Trophoblast cell (in vitro differentiated cells and primary cell): ENCODE data around the gene NDUFAF3.

Experiments used
- DNase-seq, 2 donors: peaks; one replicate each; pipeline ENCODE4 v3.0.0-alpha.2; 2016
- H2AFZ ChIP-seq: 2 replicates; pipeline ENCODE4 v1.6.1; 2013; ENCODE audit warnings: low read length, moderate library complexity, mild to moderate bottlenecking; ENCODE audit not compliant: insufficient read depth, poor library complexity
- H2AK5ac ChIP-seq: 2 replicates; pipeline ENCODE4 v1.6.1; 2013; ENCODE audit warnings: mild to moderate bottlenecking, low read length
- H2BK120ac ChIP-seq: 2 replicates; pipeline ENCODE4 v1.6.1; 2013; ENCODE audit warnings: low read length, mild to moderate bottlenecking, moderate library complexity; ENCODE audit not compliant: insufficient read depth, poor library complexity
- H2BK12ac ChIP-seq: 2 replicates; pipeline ENCODE4 v1.6.1; 2013; ENCODE audit warnings: mild to moderate bottlenecking, low read length, moderate library complexity
- H2BK5ac ChIP-seq: 2 replicates; pipeline ENCODE4 v1.6.1; 2013; ENCODE audit warnings: low read length, low read depth, moderate library complexity, mild to moderate bottlenecking; ENCODE audit not compliant: poor library complexity
- H3K14ac ChIP-seq: 2 replicates; pipeline ENCODE4 v1.6.1; 2013; ENCODE audit warnings: mild to moderate bottlenecking, low read length
- H3K18ac ChIP-seq: 2 replicates; pipeline ENCODE4 v1.6.1; 2013; ENCODE audit warnings: mild to moderate bottlenecking, low read length
- H3K23ac ChIP-seq: 2 replicates; pipeline ENCODE4 v1.6.1; 2013; ENCODE audit warnings: low read length
- H3K27ac ChIP-seq: 2 replicates; pipeline ENCODE4 v1.5.1; 2013; ENCODE audit warnings: low read depth, mild to moderate bottlenecking, inconsistent platforms, low read length, moderate library complexity
- H3K27me3 ChIP-seq: 2 replicates; pipeline ENCODE4 v1.6.1; 2013; ENCODE audit warnings: inconsistent platforms, mild to moderate bottlenecking, low read length, moderate library complexity; ENCODE audit not compliant: insufficient read depth
- H3K36me3 ChIP-seq, 2 experiments: 1 replicate in 1 of 2; 2 replicates in 1 of 2; pipeline ENCODE4 v1.6.1; 2013; ENCODE audit warnings: low read length in 2 of 2, mild to moderate bottlenecking in 2 of 2, moderate library complexity in 1 of 2; ENCODE audit not compliant: insufficient read depth in 2 of 2, control insufficient read depth in 1 of 2
- H3K4ac ChIP-seq: 2 replicates; pipeline ENCODE4 v1.6.1; 2013; ENCODE audit warnings: low read depth, mild to moderate bottlenecking, low read length, moderate library complexity
- H3K4me1 ChIP-seq, 2 experiments: 1 replicate in 1 of 2; 2 replicates in 1 of 2; pipeline ENCODE4 v1.6.1; 2013; ENCODE audit warnings: low read length in 2 of 2, mild to moderate bottlenecking in 2 of 2, moderate library complexity in 1 of 2; ENCODE audit not compliant: insufficient read depth in 2 of 2, control insufficient read depth in 1 of 2
- H3K4me2 ChIP-seq: 2 replicates; pipeline ENCODE4 v1.6.1; 2013; ENCODE audit warnings: inconsistent platforms, mild to moderate bottlenecking, low read length, moderate library complexity
- H3K4me3 ChIP-seq: 2 replicates; pipeline ENCODE4 v1.5.1; 2013; ENCODE audit warnings: mild to moderate bottlenecking, low read depth, low read length, inconsistent platforms
- H3K79me1 ChIP-seq: one replicate; pipeline ENCODE4 v1.6.1; 2013; ENCODE audit warnings: low read length
- H3K79me2 ChIP-seq: 2 replicates; pipeline ENCODE4 v1.6.1; 2013; ENCODE audit warnings: low read length, mild to moderate bottlenecking; ENCODE audit not compliant: control insufficient read depth, insufficient read depth, poor library complexity
- H3K9ac ChIP-seq: 2 replicates; pipeline ENCODE4 v1.6.1; 2013; ENCODE audit warnings: mild to moderate bottlenecking, low read length
- H3K9me3 ChIP-seq: 2 replicates; pipeline ENCODE4 v1.6.1; 2013; ENCODE audit warnings: low read depth, mild to moderate bottlenecking, control low read depth, inconsistent platforms, low read length; ENCODE audit not compliant: insufficient read depth
- H4K12ac ChIP-seq: 2 replicates; pipeline ENCODE4 v1.6.1; 2013; ENCODE audit warnings: low read depth, mild to moderate bottlenecking, low read length, moderate library complexity
- H4K8ac ChIP-seq: 2 replicates; pipeline ENCODE4 v1.6.1; 2013; ENCODE audit warnings: low read depth, mild to moderate bottlenecking, low read length, moderate library complexity
- H4K91ac ChIP-seq: one replicate; pipeline ENCODE4 v1.6.1; 2013; ENCODE audit warnings: low read depth, mild to moderate bottlenecking, low read length, moderate library complexity
- WGBS: extraction: QIAGEN DNeasy Blood & Tissue Kit; methylation state at CpG from one replicate; pipeline ENCODE4 v1.1.7; 2013; ENCODE audit warnings: missing lambda C conversion rate; ENCODE audit not compliant: insufficient read length, insufficient coverage; ENCODE audit errors: extremely low coverage; 5-methylcytosine and 5-hydroxymethylcytosine counted together

NDUFAF3 gene

GRCh38 chr3:48997102-48997635, 24.8 kb upstream of the NDUFAF3 start:
- Histone ChIP-seq H3K27ac (no peak overlapping the region), H4K8ac (no peak overlapping the region), H3K4me1 (no peaks in the 10 kb centered on the region), H3K9ac (no peak overlapping the region), H2BK12ac (no peak overlapping the region), H3K18ac (no peak overlapping the region), H4K91ac (no peak overlapping the region), H3K79me1 (no peaks in the 10 kb centered on the region), H3K4me2 (no peak overlapping the region), H4K12ac (no peak overlapping the region), H3K14ac (no peak overlapping the region), H3K4ac (no peak overlapping the region), H2AK5ac (no peak overlapping the region), H3K36me3 (peaks cover 0 to 2% of the 10 kb centered on the region in 2 experiments), H3K9me3 (no peaks in the 10 kb centered on the region), H3K4me3 (no peak overlapping the region), H3K23ac (no peak overlapping the region), H2BK120ac (no peak overlapping the region), H3K79me2 (no peaks in the 10 kb centered on the region), H2BK5ac (no peak overlapping the region), H3K27me3 (no peaks in the 10 kb centered on the region), H2AFZ (no peak overlapping the region)
- no peak for DNase-seq
- WGBS: no CpG with 5 or more reads among the region's 8 CpGs

GRCh38 chr3:48997714-48998637, 23.9 kb upstream of the NDUFAF3 start:
- Histone ChIP-seq H3K18ac (no peak overlapping the region), H3K4ac (no peak overlapping the region), H2BK5ac (no peak overlapping the region), H3K4me3 (no peak overlapping the region), H3K4me1 (no peaks in the 10 kb centered on the region), H3K9ac (no peak overlapping the region), H3K79me2 (no peaks in the 10 kb centered on the region), H4K12ac (no peak overlapping the region), H4K8ac (no peak overlapping the region), H2AK5ac (no peak overlapping the region), H3K27ac (no peak overlapping the region), H3K36me3 (peaks cover 0 to 2% of the 10 kb centered on the region in 2 experiments), H3K9me3 (no peaks in the 10 kb centered on the region), H2BK12ac (no peak overlapping the region), H3K23ac (no peak overlapping the region), H3K79me1 (no peaks in the 10 kb centered on the region), H2AFZ (no peak overlapping the region), H3K27me3 (no peaks in the 10 kb centered on the region), H3K4me2 (no peak overlapping the region), H4K91ac (no peak overlapping the region), H3K14ac (no peak overlapping the region), H2BK120ac (no peak overlapping the region)
- WGBS: no CpG with 5 or more reads among the region's 20 CpGs
- no peak for DNase-seq

GRCh38 chr3:48999085-48999858, 22.6 kb upstream of the NDUFAF3 start:
- no peak overlapping the region for H2BK12ac ChIP-seq
- no peak overlapping the region for H4K91ac ChIP-seq
- no peaks in the 10 kb centered on the region for H3K9me3 ChIP-seq
- H2BK5ac ChIP-seq: no peak overlapping the region
- no peak overlapping the region for H2AFZ ChIP-seq
- no peak overlapping the region for H3K18ac ChIP-seq
- no peak overlapping the region for H3K14ac ChIP-seq
- H3K36me3 ChIP-seq: peaks cover 0 to 2% of the 10 kb centered on the region in 2 experiments
- H4K12ac ChIP-seq: no peak overlapping the region
- no peak overlapping the region for H3K4me3 ChIP-seq
- H3K4me2 ChIP-seq: no peak overlapping the region
- H3K79me1 ChIP-seq: no peaks in the 10 kb centered on the region
- no peaks in the 10 kb centered on the region for H3K27me3 ChIP-seq
- no CpG with 5 or more reads among the region's 8 CpGs for WGBS
- no peaks in the 10 kb centered on the region for H3K79me2 ChIP-seq
- no peak overlapping the region for H2BK120ac ChIP-seq
- no peak for DNase-seq
- no peak overlapping the region for H4K8ac ChIP-seq
- no peak overlapping the region for H3K23ac ChIP-seq
- no peak overlapping the region for H3K9ac ChIP-seq
- no peaks in the 10 kb centered on the region for H3K4me1 ChIP-seq
- H3K27ac ChIP-seq: no peak overlapping the region
- no peak overlapping the region for H3K4ac ChIP-seq
- no peak overlapping the region for H2AK5ac ChIP-seq

- Histone ChIP-seq H2BK12ac (no peak overlapping the region), H3K14ac (no peak overlapping the region), H3K27me3 (no peaks in the 10 kb centered on the region), H4K91ac (no peak overlapping the region), H4K8ac (no peak overlapping the region), H3K4me3 (no peak overlapping the region), H3K79me2 (no peaks in the 10 kb centered on the region), H3K9me3 (no peaks in the 10 kb centered on the region), H3K79me1 (no peaks in the 10 kb centered on the region), H3K4me1 (peaks cover under 1 to 3% of the 10 kb centered on the region in 2 experiments), H4K12ac (no peak overlapping the region), H3K18ac (no peak overlapping the region), H3K4ac (no peak overlapping the region), H2AK5ac (no peak overlapping the region), H2BK5ac (no peak overlapping the region), H3K36me3 (peaks cover 2% of the 10 kb centered on the region in 2 experiments), H3K23ac (no peak overlapping the region), H2BK120ac (no peak overlapping the region), H3K27ac (no peak overlapping the region), H3K9ac (no peak overlapping the region), H3K4me2 (no peak overlapping the region), H2AFZ (no peak overlapping the region)
- DNase-seq: no peak
- WGBS: no CpG with 5 or more reads among the region's 6 CpGs
Measured at GRCh38 chr3:49001155-49001554, 20.8 kb upstream of the NDUFAF3 start.
